ENCODE measurements around the gene ST8SIA2. TPM values are rescaled to one million over a fixed set of nuclear protein-coding genes. Genes with fewer than 3 reads are reported as not detected.

The ST8SIA2 gene
- polyA plus RNA-seq, 1 donor from 2014 or later, result 24.0 TPM

GRCh38 chr15:92453607-92454006 is 59.9 kb downstream of the ST8SIA2 start:
- Histone ChIP-seq H4K20me1 (ENCODE audit: insufficient read depth) (no peaks in the 10 kb centered on the region), H3K79me2 (replicated peaks; ENCODE audit: insufficient read depth, low read length) (no peaks in the 10 kb centered on the region), H3F3A (ENCODE audit: insufficient read depth, low read length, poor library complexity, severe bottlenecking) (no peaks in the 10 kb centered on the region), H2AFZ (ENCODE audit: low read depth, low read length) (no peak overlapping the region), H3K9ac (ENCODE audit: low read length) (no peak overlapping the region), H3K27ac (ENCODE audit: low read length) (no peak overlapping the region), H3K9me3 (ENCODE audit: low read length) (no peaks in the 10 kb centered on the region), H3K9me2 (ENCODE audit: insufficient read depth, low read length) (no peaks in the 10 kb centered on the region), H3K27me3 (ENCODE audit: insufficient read depth, low read depth, low read length) (no peaks in the 10 kb centered on the region), H3K4me2 (ENCODE audit: low read length) (no peak overlapping the region), H3K4me3 (ENCODE audit: low read length) (no peak overlapping the region), H3K36me3 (ENCODE audit: insufficient read depth, low read length) (peaks cover 44% of the 10 kb centered on the region)
- TF ChIP-seq POLR2AphosphoS5 (IDR thresholded peaks at IDR 0.05) (no peak), EZH2 (IDR thresholded peaks at IDR 0.05; ENCODE audit: borderline replicate concordance, insufficient read depth, low read length, poor library complexity, severe bottlenecking) (no peak)

GRCh38 chr15:92454555-92455105 is 60.9 kb downstream of the ST8SIA2 start:
- H3K9ac ChIP-seq (ENCODE audit: low read length), result no peak overlapping the region
- no peak for TF ChIP-seq TAF1 (IDR thresholded peaks at IDR 0.05; ENCODE audit: low read depth)
- TF ChIP-seq MXI1 (conservative IDR thresholded peaks at IDR 0.05; ENCODE audit: poor library complexity, severe bottlenecking), result no peak
- no peak for TF ChIP-seq POLR2AphosphoS5 (IDR thresholded peaks at IDR 0.05)
- TF ChIP-seq CTCF (IDR thresholded peaks at IDR 0.05; ENCODE audit: poor library complexity, severe bottlenecking), result no peak
- TF ChIP-seq EZH2 (IDR thresholded peaks at IDR 0.05; ENCODE audit: borderline replicate concordance, insufficient read depth, low read length, poor library complexity, severe bottlenecking), result no peak
- no peak for TF ChIP-seq SMC3 (conservative IDR thresholded peaks at IDR 0.05; ENCODE audit: poor library complexity)
- TF ChIP-seq RAD21 (conservative IDR thresholded peaks at IDR 0.05), result no peak
- H3K9me3 ChIP-seq (ENCODE audit: low read length), result no peaks in the 10 kb centered on the region
- no peaks in the 10 kb centered on the region for H3K9me2 ChIP-seq (ENCODE audit: insufficient read depth, low read length)
- H3K79me2 ChIP-seq (replicated peaks; ENCODE audit: insufficient read depth, low read length), result no peaks in the 10 kb centered on the region
- H3F3A ChIP-seq (ENCODE audit: insufficient read depth, low read length, poor library complexity, severe bottlenecking), result no peaks in the 10 kb centered on the region
- no peak overlapping the region for H3K27ac ChIP-seq (ENCODE audit: low read length)
- H3K36me3 ChIP-seq (ENCODE audit: insufficient read depth, low read length), result peaks cover 44% of the 10 kb centered on the region
- H4K20me1 ChIP-seq (ENCODE audit: insufficient read depth), result no peaks in the 10 kb centered on the region
- no peaks in the 10 kb centered on the region for H3K27me3 ChIP-seq (ENCODE audit: insufficient read depth, low read depth, low read length)
- H2AFZ ChIP-seq (ENCODE audit: low read depth, low read length), result no peak overlapping the region
- no peak overlapping the region for H3K4me2 ChIP-seq (ENCODE audit: low read length)
- H3K4me3 ChIP-seq (ENCODE audit: low read length), result no peak overlapping the region

GRCh38 chr15:92455271-92455670 is 61.6 kb downstream of the ST8SIA2 start:
- Histone ChIP-seq H3F3A (ENCODE audit: insufficient read depth, low read length, poor library complexity, severe bottlenecking) (no peaks in the 10 kb centered on the region), H3K4me3 (ENCODE audit: low read length) (no peak overlapping the region), H3K9me3 (ENCODE audit: low read length) (no peaks in the 10 kb centered on the region), H3K27ac (ENCODE audit: low read length) (no peak overlapping the region), H3K9me2 (ENCODE audit: insufficient read depth, low read length) (no peaks in the 10 kb centered on the region), H3K9ac (ENCODE audit: low read length) (no peak overlapping the region), H3K36me3 (ENCODE audit: insufficient read depth, low read length) (peaks cover 44% of the 10 kb centered on the region), H2AFZ (ENCODE audit: low read depth, low read length) (no peak overlapping the region), H4K20me1 (ENCODE audit: insufficient read depth) (no peaks in the 10 kb centered on the region), H3K4me2 (ENCODE audit: low read length) (no peak overlapping the region), H3K27me3 (ENCODE audit: insufficient read depth, low read depth, low read length) (no peaks in the 10 kb centered on the region), H3K79me2 (replicated peaks; ENCODE audit: insufficient read depth, low read length) (no peaks in the 10 kb centered on the region)
- TF ChIP-seq POLR2AphosphoS5 (IDR thresholded peaks at IDR 0.05), result no peak
- TF ChIP-seq EZH2 (IDR thresholded peaks at IDR 0.05; ENCODE audit: borderline replicate concordance, insufficient read depth, low read length, poor library complexity, severe bottlenecking), result no peak
- no peak for TF ChIP-seq TAF1 (IDR thresholded peaks at IDR 0.05; ENCODE audit: low read depth)
- TF ChIP-seq RAD21 (conservative IDR thresholded peaks at IDR 0.05), result no peak
- no peak for TF ChIP-seq CTCF (IDR thresholded peaks at IDR 0.05; ENCODE audit: poor library complexity, severe bottlenecking)
- TF ChIP-seq EP300 (conservative IDR thresholded peaks at IDR 0.05; ENCODE audit: poor library complexity, severe bottlenecking), result no peak
- no peak for TF ChIP-seq SMC3 (conservative IDR thresholded peaks at IDR 0.05; ENCODE audit: poor library complexity)
- TF ChIP-seq REST (IDR thresholded peaks at IDR 0.05; ENCODE audit: borderline replicate concordance), result no peak

Measured in neural cell (in vitro differentiated cells).